HG03354 (cell line): ENCODE results near the gene SH3BP1.

ENCODE experiments used
- ATAC-seq: cut with Tn5 transposase; IDR thresholded peaks from one replicate; pipeline ENCODE4 v1.9.1; 2021; ENCODE audit warnings: mild to moderate bottlenecking; ENCODE audit not compliant: unreplicated experiment, poor library complexity, severe bottlenecking

The SH3BP1 gene

DNA sequence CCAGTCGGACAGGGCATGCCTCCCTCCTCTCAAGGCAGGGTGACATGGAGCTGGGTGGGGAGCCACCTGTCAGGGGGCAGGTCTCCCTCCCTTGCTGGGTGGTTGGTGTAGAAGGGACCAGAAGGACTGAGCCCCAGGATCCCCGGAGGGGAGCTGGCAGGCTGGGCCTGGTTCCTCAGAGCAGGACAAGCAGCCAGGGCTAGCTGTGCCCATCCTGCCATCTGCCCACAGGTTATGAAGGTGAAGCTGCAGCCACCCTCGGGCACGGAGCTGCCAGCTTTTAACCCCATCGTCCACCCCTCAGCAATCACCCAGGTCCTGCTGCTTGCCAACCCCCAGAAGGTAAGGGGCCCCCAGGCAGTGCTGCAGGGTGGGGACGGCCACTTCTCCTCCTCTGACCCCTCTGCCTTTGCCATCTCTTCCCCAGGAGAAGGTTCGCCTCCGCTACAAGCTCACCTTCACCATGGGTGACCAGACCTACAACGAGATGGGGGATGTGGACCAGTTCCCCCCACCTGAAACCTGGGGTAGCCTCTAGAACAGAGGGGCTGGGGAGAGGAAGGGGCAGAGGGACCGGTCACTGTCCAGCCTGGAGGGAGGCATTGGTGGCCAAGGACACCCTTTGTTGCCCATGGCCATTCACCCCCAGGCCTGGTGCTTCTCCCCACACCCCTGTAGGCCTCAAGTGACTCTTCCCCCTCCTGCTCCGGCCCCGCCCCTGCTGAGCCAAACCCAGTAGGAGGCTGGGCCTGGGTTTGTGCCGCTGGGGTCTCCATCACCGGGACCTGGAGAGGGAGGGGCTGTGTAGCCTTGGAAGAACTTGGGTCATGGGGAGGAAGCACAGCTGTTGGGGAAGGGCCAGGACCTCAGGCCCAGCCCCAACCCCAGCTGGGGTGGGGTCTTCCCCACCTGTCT is 7.0 kb upstream of the SH3BP1 start:
- ATAC-seq = no peak

DNA sequence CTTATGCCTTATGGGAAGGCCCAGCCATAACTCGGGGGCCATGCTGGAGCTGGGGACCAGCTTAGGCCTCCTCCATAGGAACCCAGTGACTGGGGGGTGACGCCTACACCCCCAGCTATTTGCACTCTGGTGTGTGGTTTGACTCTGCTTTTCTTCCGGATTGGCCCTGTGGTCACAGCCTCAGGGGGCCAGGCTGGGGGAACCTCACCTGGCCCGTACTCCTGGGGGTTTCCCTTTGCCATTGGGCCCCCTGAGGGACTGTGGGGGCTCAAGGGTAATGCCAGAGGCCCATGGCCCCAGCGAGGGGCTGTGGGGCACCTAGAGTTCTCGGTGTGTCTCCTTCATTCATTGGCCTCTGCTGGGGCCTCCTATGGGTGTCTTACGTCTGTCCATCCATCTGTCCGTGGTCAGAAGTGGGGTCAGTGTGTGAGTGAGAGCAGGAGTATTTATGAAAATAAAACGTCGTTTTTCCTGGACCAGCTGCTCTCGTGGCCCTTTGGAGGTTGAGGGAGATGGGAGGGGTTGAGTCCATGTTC is 6.3 kb upstream of the SH3BP1 start:
- peak; percentile 59 for ATAC-seq

DNA sequence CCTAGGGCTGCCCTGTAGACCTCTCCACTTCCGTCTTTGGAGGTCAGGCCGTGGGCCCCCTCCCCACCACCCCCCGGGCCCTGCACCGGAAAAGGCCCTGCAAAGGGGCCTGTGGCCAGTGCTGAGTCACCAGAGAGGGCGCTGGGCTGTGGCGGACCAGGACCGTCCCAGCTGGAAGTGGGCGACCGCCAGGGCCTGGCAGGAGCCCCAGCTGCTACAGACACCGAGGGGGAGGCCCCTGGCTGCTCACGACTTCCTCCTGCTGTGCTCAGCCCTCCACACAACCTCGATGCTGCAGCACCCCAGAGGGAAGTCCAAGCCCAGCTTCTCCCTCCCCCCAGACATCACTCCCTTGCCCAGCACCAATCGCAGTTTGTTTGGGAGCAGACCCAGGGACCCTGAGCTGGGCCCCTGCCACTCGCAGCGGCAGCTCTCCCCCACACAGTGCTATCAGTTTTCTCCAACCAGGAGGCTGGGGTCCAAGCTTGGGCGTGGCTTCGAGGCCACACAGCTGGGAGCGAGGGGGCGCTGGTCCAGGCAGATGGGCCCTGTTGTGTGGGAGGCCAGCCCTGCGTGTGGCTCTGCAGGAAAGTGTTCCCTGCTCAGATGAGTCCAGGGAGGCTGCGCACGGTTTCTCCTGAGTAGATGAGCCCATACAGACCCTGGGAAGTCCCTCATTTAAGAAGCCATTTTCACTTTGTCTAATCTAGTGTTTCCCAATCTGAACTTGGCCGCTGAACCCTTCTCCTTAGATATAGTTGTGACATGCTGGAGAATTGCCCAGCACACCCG is 5.6 kb upstream of the SH3BP1 start:
- ATAC-seq = peak; percentile 62

DNA sequence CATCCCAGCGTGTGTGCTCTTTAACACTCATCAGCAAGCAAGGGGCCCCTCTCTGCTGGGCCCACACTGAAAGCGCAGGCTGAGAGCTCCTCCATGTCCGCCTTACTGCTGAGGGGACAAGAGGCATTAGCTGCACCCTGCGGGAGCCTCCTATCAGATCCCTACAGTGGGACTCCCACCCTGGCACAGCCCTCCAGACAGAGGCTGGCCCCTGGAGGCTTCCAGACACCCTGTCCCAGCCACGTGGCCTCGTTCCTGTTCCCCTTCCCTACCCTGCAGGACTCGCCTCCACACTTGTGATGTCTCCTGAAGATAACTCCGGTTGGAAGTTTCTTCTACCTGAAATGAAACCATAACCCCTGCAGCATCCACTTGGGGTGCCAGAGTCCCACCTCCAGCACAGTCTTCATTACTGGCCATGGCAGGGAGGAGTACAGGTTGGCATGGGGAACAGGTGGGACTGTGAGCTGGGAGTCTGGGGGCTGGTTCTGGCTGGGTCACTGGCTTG is 5.0 kb upstream of the SH3BP1 start:
- no peak for ATAC-seq

DNA sequence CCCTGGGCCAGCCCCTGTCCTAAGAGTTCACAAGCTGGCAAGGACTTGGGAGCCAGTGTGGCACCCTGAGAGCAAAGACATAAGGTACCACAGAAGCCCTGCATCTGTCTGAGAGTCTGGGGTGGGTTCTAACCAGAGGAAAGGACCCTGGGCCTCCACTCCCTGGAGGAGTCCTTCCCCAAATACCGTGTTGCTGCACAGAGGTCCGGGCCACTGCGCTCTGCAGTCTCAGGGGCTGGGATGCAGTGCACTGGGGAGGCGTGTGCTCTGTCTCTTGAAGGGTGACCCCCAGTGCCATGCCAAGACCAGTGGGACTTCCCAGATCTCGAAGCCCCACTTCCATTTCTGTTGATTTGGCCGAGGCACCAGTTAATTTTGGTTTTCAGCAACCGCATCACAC is 4.3 kb upstream of the SH3BP1 start:
- no peak for ATAC-seq

DNA sequence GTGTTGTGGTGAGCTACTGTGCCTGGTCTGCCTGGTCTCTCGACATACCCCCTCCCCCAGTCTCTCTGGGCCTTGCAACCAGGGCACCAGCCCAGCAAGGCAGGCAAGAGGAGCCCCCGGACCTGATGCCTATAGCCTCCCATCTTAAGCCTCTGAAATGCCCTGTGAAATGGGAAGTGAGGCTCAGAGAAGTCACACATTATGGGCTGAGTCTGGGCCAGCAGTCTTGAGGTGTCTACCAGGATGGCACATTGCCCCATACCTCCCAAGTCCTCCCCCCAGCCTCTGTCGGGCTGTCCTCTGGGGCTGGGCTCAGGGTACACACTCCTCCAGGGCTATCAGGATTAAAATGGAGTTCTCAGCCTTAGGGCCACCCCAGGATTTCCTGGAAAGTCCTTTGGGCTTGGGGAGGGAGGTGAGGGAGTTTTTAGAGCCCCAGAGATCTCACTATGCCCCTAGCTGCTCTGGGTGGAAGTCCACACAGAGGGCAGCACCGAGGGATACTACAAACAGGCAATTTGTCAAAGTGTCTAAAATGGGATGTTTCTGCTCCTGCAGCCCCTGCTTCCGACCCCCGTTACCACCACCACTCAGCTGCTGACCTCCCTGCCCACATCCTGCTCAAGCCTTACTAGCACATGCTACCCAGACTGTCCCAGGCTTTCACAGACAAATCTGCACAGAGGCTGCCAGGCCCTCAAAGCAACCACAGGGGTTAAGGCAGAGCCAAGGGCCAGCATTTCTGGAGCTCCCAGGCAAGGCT is 3.1 kb upstream of the SH3BP1 start:
- ATAC-seq = no peak

DNA sequence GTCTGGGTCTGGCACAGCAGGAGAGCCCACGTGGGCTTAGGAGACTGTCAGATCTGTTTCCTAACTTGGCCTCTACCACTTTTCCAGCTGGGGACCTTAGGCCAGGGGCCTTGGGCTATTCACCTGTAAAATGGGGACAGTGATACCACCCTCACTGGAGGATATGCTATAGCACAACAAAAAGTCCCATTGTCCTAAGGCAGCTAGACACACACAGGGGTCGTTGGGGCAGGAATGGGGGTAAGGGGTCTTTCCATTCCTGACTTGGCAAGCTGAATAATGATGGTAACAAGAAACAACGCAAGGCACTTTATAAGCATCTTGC is 2.6 kb upstream of the SH3BP1 start:
- no peak for ATAC-seq

DNA sequence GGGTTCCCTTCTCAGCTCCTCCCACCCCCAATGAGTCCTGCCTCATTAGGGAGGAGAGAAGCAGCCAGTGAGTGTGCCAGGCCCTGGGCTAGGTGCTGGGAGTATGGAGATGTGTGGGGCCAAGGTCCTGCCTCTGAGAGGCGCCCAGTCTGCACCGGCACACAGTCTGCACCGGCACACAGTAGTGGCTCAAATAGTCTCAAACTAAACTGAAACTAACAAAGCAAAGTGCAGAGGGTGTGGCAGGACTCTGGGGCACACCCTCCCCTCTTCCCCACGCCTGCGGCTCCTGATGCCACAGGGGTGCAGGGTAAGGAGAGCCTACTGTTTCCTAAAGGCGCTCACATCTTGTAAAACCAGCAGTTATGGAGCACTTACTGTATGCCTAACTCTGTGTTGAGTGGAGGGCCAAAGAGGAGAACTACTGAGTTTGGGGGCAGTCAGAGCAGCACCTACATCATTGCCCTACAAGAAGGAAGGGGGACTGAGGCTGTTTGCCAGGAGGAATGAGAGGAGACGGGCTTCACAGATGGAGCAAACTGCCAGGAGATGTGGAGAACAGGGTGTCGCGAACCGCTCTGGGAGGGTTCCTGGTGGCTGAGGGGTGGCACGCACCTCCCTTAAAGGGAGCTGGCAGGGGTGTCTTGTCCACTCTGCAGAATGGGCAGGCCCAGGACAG is 939 bp upstream of the SH3BP1 start:
- ATAC-seq = no peak

DNA sequence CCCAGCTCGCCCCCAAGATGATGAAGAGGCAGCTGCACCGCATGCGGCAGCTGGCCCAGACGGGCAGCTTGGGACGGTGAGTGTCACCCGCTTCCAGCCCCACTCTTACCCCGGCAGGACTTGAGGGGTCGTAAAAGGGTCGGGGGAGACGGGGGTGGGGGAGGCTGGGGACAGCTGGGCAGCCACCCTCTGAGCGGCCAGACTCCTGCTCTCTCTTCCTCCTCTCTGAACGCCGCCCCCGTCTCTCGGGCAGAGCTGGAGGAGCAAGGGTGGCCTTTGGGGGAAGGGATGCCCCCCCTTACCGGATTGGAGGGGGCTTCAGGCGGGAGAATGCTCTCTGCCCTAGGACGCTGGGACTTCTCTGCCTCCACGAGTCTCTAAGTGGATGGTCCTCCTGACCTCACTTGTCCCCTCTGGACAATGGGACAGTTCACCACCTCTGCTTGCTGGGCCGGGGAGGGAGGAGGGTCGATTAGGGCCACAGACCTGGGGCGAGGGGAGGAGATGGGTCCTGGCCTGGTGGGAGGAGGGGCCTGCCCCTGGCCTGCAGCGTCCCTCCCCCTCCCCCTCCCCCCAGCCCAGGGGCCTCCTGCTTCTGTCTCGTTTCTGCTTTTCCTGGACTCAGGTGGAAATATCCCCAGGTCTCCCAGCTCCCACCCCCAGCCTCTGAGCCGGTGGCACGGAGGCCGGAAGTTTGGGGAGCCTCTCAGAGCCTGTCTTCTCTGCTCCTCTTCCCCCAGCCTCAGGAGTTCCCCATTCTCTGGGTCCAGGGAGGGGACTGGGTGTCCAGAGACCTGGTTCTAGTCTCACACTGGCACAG is 512 bp downstream of the SH3BP1 start:
- no peak for ATAC-seq

DNA sequence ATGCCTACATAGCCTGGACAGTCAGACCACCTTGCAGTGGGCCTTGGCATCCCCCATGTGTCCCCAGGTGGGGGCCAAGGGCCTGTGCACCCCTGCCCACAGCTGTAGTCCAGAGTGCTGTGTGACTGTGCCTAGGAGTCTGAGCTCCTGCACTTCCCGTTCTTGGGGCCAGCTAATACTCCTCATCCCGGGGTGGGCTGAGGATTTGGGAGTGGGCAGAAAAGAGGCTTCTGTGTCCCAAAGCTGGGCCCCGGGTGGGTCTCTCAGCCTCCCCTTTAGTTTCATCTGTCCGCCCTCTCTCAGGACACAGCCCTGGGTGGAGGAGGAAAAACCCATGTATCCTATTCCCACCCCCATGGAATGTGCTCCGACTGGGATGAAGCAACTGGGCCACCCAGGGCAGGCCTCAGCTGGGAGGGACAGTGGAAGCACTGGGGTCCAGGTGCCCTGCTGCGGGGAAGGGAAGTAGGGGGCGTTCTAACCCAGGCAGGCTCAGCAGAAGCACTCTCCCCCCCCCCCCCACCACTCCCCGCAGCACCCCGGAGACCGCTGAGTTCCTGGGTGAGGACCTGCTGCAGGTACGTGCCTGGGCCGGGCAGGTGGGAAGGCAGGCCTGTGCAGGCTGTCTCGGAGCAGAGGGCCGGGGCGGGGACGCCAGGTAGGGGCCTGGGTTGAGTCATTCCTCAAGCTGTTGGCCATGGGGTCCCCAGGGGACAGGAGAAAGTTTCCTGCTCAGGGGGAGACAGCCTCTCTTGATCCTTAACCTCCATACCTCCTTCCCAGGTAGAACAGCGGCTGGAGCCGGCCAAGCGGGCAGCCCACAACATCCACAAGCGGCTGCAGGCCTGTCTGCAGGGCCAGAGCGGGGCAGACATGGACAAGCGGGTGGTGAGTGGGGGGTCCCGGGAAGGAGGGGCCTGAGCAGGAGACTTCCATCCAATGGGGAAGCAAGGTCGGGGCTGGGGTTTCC is 1.4 kb downstream of the SH3BP1 start:
- ATAC-seq = no peak

DNA sequence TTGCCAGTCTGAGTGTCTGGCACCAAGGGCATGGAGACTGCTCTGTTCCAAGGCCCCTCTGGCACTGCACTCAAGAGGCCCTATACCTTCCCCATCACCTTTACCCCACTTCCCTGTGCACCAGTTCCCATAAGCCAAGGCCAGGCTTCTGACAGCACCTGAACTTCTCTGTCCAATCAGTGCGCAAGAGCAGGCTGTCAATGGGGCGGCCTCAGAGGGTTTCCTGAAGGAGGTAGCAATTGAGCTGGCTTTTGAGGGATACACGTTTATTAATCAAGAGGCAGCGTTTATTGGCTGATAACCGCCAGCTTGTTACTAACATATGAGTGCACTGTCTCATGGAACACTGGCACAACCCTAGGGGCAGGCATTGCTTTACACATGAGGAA is 2.1 kb downstream of the SH3BP1 start:
- no peak for ATAC-seq

DNA sequence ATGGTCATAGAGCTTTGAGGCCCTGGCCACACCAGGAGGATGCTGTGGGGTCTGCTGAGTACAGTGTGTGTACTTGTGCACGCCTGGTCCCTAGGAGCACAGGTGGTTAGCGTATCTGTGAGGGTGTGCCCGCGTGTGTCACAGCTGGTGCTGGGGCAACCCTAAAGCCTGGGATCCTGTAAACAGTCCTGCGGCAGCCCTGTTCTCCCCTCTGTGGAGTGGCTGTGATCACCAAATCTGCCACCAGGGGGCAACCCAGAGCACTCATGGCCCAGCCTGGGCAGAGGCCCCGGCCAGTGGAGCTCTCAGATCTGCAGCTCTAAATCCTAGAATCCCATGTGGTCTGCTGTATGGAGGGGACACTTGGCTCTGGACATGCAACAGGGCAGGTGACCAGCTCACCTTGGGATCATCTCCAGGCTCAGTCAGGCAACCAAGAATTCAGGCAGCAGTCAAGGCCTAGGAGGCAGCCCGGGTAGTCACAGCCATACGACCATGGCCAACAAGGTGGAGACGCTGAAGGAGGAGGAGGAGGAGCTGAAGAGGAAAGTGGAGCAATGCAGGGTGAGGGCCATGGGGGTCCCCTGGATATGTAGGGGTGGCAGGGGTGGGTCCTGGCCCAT is 3.9 kb downstream of the SH3BP1 start:
- ATAC-seq = no peak

DNA sequence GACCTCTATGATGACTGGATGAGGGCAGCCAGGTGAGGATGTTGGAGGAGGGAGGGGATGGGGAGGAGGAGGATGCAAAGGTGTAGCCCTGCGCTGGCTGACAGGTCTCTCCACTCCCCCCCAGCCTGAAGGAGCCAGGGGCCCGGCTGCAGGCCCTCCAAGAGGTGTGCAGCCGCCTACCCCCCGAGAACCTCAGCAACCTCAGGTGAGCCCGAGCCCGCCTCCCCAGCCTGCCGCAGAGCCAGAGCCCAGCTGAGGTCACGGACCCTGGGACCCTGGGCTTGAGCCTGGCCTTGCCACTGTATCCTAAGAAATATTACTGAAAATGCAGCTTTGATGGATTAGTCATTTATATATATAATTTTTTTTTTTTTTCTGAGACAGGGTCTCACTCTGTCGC is 7.8 kb downstream of the SH3BP1 start:
- no peak for ATAC-seq

DNA sequence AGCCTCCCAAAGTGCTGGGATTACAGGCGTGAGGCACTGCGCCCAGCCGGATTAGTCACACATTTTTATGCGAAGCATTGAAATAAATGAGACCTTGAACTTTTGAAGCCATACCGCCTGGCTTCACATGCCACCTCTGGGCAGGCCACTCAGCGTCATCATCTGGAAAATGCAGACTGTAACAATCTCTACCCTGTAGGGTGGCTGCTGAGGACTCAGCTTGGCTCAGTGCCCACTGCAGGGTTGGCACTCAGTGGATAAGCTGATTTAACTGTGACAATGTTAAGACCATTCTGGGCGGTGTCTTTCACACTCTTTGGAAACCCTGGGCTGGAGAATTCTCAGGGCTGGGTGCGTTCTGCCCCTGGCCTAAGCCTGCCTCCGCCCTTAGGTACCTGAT is 8.5 kb downstream of the SH3BP1 start:
- no peak for ATAC-seq

DNA sequence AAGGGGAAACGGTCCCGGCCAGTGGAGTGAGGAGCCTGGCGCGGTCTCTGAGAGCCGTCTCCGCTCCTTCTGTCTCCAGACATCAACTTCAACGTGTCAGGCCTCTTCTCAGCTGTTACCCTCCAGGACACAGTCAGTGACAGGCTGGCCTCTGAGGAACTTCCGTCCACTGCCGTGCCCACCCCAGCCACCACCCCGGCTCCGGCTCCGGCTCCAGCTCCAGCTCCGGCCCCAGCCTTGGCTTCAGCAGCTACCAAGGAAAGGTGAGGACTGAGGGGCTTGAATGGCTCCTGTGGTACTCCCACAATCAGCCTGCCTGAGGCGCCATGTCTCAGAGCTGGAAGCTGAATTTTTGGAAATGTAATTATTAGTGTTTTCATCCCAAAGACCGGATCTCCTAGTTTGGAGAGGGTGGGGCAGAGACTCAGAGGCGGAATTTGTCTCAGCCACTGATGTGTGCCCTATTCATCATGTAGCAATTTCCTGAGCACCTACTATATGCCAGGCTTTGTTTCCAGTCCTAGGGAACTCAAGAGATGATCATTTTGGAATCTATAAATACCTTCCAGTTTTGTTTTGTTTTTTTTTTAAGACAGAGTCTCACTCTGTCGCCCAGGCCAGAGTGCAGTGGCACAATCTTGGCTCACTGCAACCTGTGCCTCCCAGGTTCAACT is 11.1 kb downstream of the SH3BP1 start:
- no peak for ATAC-seq

DNA sequence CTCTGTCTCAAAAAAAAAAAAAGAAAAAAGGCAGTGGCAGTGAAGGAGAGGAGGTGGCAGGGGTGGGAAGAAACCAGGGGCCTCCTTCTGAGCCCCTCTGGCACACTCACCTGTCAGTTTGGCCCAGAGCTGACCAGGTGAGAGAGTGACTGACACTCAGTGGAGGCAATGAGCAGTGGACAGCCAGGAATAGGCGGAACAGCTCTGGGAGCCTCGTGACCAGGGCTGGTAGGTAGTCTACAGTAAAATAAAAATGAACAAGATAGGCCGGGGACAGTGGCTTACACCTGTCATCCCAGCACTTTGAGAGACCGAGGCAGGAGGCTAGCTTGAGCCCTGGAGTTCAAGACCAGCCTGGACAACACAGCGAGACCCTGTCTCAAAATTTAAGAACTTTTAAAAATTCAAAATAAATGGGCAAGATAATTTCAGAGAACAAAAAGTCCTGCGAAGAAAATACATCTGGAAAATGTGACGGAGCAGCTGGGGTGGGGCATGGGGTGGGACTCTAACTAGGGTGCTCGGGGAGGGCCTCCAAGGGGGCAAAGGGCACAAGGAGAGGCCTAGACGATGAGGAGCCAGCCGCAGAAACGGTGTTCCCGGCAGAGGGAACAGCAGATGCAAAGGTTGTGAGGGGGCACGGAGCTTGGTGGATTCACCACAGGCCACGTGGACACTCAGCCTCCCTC is 15.2 kb downstream of the SH3BP1 start:
- ATAC-seq = no peak
